SH-SY5Y (cell line): Measurements from ENCODE around the gene KSR1.

Experiments used
- GATA2 ChIP-seq: IDR thresholded peaks from 2 replicates; pipeline ENCODE4 v1.6.1; 2011; ENCODE audit warnings: mild to moderate bottlenecking, low read depth, low read length
- GATA3 ChIP-seq: IDR thresholded peaks from 2 replicates; pipeline ENCODE4 v1.6.1; 2011; ENCODE audit warnings: low read depth, mild to moderate bottlenecking, low read length, moderate library complexity

The KSR1 gene

DNA sequence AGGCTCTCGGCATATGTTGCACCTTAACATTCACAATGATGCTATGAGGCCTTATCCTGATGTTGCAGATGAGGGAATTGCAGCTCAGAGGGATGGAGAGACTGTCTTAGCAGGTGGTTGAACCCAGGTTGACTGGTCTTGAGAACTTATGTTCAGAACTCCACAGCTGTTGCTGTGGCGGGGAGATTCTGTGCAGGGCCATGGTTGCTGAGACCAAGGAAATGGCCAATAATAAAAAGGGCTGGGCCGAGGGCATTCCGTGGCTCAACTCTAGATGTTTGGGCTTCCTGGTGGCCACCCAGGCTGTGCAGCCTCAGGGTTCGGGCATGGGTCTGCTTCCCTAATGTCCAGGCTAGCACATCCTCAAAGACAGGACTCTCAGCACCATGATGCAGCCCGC lies 5.9 kb downstream of the KSR1 start:
- TF ChIP-seq GATA3 (no peak), GATA2 (no peak)

- TF ChIP-seq GATA2: no peak
- no peak for TF ChIP-seq GATA3
Measured at GRCh38 chr17:27462714-27463113, 6.5 kb downstream of the KSR1 start.

DNA sequence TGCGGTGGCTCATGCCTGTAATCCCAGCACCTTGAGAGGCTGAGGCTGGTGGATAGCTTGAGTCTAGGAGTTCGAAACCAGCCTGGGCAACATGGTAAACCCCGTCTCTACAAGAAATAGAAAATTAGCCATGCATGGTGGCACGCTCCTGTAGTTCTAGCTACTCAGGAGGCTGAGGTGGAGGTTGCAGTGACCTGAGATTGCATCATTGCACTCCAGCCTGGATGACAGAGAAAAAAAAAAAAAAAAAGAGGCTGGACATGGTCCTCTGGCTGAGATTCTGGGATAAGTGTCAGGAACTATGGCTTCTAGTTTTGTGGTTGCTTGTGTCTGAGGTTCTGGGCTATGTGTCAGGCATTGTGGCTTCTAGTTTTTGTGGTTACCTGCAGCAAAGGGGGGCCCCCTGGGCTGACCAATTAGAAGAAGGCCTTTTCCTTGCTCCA lies 7.0 kb downstream of the KSR1 start:
- TF ChIP-seq GATA2 (no peak), GATA3 (no peak)

DNA sequence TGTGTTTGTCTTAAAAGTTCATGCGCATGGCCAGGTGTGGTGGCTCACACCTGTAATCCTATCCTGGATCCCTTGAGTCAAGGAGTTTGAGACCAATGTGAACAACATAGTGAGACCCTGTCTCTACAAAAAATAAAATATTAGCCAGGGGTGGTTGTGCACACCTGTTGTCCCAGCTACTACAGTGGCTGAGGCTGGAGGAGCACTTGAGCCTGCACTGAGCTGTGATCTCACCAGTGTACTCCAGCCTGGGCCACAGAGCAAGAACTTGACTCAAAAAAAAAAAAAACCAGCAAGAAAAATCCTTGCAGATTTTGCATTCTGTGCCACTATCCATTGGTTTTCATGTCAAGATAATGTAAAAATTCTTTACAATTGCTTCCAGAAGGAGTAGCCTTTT lies 8.2 kb downstream of the KSR1 start:
- TF ChIP-seq GATA2 (no peak), GATA3 (no peak)

- TF ChIP-seq GATA3 (no peak), GATA2 (no peak)
Measured at GRCh38 chr17:27466376-27466742, 10.1 kb downstream of the KSR1 start.

DNA sequence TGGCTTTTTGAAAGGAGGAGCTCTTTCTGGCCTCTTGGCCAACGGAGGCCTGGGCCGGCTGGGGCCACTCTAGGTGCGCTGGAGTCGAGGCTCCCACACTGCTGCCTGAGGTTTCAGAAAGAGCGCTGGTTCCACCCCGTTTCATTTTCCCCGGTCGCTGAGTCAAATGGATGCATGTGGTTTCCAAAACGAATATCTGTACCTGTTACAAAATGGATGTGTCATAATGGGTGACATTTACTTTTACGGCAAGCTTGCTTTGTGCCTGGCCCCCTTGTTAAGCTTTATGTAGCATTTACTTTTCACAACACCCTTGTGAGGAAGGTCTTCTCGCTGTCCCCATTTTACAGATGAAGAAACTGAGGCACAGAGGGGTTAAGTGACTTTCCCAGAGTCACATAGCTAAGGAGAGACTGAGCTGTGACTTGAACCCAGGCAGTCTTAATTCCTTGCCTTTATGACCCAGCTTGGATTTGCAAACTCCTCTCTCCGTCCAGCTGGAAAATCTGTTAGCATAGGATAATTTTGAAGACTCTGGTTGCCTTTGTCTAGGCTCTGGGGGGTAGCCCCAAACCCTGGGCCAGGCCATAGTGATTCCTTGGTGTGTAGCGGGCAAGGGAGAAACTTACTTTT lies 10.6 kb downstream of the KSR1 start:
- TF ChIP-seq GATA2 (no peak), GATA3 (no peak)

GRCh38 chr17:27469256-27469655 lies 13.0 kb downstream of the KSR1 start:
- no peak for TF ChIP-seq GATA2
- TF ChIP-seq GATA3: no peak

DNA sequence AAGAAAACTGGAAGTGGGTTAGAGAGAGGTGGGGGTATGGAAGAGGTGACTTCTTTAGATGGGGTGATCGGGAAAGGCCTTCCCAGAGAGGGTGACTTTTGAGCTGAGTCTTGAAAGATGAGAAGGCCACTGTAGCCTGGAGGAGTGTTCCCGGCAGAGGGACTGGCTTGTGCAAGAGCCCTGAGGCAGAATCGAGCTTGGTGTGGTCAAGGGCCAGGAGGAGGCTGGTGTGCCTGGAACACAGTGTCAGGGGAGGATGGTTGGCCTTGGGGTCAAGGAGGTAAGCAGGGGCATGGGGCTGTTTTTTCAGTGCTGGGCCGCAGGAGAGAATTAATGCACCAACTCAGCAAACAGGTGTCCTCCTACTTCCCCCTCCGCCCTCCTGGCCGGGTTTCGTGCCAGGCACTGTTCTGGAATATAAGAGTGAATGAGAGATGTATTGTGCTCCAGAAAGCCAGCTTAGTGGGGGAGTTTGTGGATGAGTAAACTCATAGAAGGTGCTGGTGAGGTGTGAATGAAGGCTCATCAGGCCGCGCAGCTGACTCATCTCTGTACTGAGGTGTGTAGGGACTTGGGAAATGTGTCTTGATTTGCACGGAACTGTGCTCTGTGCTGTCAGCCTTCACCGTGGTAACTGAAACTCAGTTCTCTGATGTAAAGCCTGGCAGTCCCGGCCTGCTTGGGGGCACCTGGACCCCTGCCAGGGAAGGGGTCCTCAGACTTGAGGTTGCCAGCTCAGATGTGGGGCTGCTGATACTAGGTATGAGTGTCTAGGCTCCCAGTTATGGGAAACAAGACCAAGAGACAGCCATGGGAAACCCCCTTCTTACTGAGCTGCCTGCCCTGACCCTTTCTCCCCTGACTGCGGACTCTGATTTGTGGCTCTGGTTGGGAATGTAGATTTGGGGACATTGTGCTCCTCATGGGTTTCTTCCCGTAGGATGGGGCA lies 15.3 kb downstream of the KSR1 start:
- TF ChIP-seq GATA3 (no peak), GATA2 (no peak)

DNA sequence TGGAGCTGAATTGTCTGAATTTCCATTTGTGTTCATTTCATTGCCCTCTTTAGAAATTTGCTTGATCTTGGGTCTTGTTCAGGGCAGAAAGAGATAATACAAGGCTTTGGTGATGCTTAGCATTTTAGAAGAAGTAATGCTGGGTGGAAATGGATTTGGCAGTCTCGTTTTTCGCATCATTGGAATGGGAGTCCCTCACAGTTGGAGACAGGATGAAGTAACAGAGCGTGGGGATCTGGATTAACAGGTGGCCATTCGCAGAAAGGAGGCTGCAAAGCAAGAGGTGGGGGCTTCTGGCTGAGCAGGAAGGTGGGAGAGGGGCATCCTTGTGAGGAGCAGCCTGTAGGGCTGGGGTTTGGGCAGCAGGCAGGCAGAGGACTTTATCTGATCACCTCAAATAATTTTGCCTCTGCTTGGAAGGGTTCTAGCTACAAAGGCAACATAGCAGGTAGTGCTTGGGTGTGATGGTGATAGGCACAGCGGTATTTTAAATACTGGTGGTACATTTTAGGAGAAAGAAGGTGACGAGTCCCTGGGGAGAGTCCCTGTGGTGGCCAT lies 17.0 kb downstream of the KSR1 start:
- TF ChIP-seq GATA3 (no peak), GATA2 (no peak)

- TF ChIP-seq GATA2: no peak
- TF ChIP-seq GATA3: no peak
Measured at GRCh38 chr17:27473748-27474609, 17.7 kb downstream of the KSR1 start.

DNA sequence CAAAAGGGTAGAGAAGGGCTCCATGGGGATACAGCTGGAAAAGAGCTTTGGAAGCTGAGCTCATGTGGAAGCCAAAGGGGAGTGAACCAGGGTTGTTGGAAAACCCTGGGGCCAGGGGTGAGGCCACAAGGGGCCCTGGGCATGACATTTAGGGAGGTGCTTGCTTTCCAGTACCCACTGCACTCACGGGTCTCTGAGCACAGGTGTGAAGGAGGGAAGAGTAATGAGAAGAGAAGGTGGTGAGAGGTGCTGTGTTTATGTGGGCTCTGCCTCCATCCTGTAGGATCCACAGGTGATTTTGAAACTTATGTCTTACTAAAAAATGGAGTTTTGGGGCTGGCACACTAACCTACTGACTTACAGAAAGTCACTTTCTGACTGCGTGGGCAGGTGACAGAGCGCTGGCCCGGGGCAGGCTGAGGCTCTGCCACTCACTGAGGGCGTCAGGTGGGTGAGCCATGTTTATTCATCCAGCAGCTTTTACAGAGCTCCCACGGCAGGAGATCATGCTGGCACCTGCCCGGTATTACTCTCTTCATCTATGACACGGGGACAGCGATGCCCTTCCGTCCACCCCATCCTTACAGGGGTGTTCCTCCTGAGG lies 18.9 kb downstream of the KSR1 start:
- TF ChIP-seq GATA2 (no peak), GATA3 (no peak)

DNA sequence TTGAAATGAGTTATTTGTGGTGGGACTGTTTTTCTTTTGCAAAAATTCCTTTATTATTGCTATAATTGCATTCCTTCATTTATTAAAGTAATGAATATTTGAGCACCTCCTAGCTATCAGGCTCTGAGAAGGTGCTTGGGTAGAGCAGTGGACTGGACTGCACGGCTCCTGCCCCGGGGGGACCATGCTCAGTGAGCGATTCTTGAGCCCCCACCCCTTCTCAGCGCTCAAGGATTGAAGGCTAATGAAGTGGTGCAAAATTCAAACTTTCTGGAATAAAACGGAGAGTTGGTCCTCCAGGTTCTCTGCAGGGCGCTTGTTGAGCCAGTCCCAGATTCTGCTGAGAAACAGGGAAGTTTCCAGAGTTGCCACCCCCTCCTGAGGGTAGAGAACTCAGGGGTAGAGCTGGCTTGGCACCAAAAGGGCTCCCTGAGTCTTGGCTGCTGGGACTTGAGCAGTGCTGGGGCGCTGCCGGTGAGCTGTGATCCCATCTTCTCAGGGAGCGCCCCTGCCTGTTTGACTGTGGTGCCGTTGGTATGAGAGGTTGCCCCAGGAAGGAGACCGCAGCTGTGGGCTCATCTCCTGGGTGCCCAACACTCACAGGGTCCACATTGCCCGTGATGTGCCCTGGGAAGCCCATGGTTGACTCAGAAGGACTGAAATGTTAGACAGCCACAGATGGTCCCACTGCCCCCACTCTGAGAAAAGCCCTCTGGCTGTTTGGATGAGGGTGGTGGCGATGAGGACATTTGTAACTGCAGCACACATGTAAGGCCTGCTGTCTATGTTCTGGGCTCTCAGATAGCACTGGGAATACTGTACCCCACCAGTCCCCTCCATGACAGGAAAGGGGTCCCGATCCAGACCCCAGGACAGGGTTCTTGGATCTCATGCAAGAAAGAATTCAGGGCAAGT lies 20.0 kb downstream of the KSR1 start:
- no peak for TF ChIP-seq GATA2
- TF ChIP-seq GATA3: no peak

DNA sequence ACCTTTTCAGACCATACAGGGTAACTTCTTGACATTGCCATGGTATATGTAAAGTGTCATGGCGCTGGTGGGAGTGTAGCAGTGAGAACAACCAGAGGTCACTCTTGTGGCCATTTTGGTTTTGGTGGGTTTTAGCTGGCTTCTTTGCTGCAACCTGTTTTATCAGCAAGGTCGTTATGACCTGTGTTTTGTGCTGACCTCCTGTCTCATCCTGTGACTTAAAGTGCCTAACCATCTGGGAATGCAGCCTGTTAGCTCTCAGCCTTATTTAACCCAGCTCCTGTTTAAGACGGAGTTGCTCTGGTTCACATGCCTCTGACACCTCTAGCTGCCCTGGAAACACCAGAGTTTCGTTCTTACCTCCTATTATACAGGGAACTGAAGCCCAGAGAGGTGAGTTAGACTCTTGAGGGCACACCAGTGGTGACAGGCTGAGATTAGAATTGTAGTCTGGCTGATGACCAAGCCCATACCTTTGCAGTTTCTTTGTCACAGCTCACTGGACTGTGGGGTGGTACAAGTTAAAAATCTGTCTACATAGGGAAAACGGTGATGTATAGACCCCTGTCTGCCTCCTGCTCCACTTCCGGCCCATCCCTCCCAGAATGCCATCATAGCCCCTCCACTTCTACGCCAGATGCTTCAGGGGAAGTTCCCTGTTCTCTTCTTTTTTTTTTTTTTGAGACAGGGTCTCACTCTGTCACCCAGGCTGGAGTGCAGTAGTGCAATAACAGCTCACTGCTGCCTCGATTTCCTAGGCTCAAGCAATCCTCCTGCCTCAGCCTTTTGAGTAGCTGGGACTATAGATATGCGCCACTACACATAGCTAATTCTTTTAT lies 21.0 kb downstream of the KSR1 start:
- TF ChIP-seq GATA3 (no peak), GATA2 (no peak)
